Cardiac muscle cell (in vitro differentiated cells and primary cell): ENCODE measurements around the gene CYSRT1. TPM values are rescaled to one million over a fixed set of nuclear protein-coding genes. Genes with fewer than 3 reads are reported as not detected.
"Not testable (repeated sequence)": the region's sequence is repeated elsewhere in the genome, so short reads cannot be mapped to it uniquely, and the experiment has no call there.

Source experiments
- DNase-seq, 2 donors: peaks; one replicate each; pipeline versions ENCODE4 v3.0.0 to v3.0.0-alpha.2; 2010 to 2017; ENCODE audit warnings: low read depth in 1 of 2, low spot score in 1 of 2
- H3K27ac ChIP-seq: fragments of 200-600 bp; sonication (generic); 2 replicates; pipeline ENCODE4 v1.5.1; 2016
- H3K27me3 ChIP-seq: fragments of 200-600 bp; sonication (generic); 2 replicates; pipeline ENCODE4 v1.6.0; 2016; ENCODE audit warnings: control low read depth
- H3K36me3 ChIP-seq: fragments of 200-600 bp; sonication (generic); 2 replicates; pipeline ENCODE4 v1.5.1; 2016; ENCODE audit warnings: control low read depth
- H3K4me1 ChIP-seq: fragments of 200-600 bp; sonication (generic); 2 replicates; pipeline ENCODE4 v1.8.1; 2017; ENCODE audit warnings: low read depth, mild to moderate bottlenecking, mixed run types
- H3K4me3 ChIP-seq: fragments of 200-600 bp; sonication (generic); 2 replicates; pipeline ENCODE4 v1.5.1; 2016; ENCODE audit warnings: mild to moderate bottlenecking
- H3K9me3 ChIP-seq: fragments of 200-600 bp; sonication (generic); 2 replicates; pipeline ENCODE4 v1.5.1; 2017; ENCODE audit warnings: low read depth, mild to moderate bottlenecking, control low read depth
- CTCF ChIP-seq: IDR thresholded peaks from 2 replicates; pipeline ENCODE4 v1.5.1; 2012; ENCODE audit warnings: low read depth, mild to moderate bottlenecking, low read length
- polyA plus RNA-seq: library from polyadenylated mRNA; unstranded; fragments of >200 nt; fragmentation: Nextera tagmentation; extraction: Ambion mirVana; gene quantifications from 2 replicates; pipeline ENCODE4 v1.2.1, GENCODE V29; 2016
- total RNA-seq: library from RNA; depleted of rRNA; stranded (reverse); fragments of >200 nt; gene quantifications from 2 replicates; pipeline ENCODE4 v1.2.3, GENCODE V29; 2016

Gene CYSRT1
- total and polyA plus RNA-seq, 2 experiments from 2014 or later = 6.6 to 7.0 TPM

GRCh38 chr9:137256362-137256761, 31.4 kb downstream of the CYSRT1 start:
- H3K36me3 ChIP-seq = peaks cover 7% of the 10 kb centered on the region
- peak overlapping the region; percentile 98 for H3K4me3 ChIP-seq
- peaks cover 19% of the 10 kb centered on the region for H3K4me1 ChIP-seq
- H3K9me3 ChIP-seq = no peaks in the 10 kb centered on the region
- TF ChIP-seq CTCF = no peak
- no peak for DNase-seq
- no peak overlapping the region for H3K27ac ChIP-seq
- no peaks in the 10 kb centered on the region for H3K27me3 ChIP-seq

- Histone ChIP-seq H3K9me3 (no peaks in the 10 kb centered on the region), H3K27me3 (no peaks in the 10 kb centered on the region), H3K4me3 (no peak overlapping the region), H3K36me3 (peaks cover 7% of the 10 kb centered on the region), H3K4me1 (peaks cover 19% of the 10 kb centered on the region), H3K27ac (no peak overlapping the region)
- no peak for DNase-seq
- TF ChIP-seq CTCF = no peak
Observed at GRCh38 chr9:137256856-137257255, 31.9 kb downstream of the CYSRT1 start.

- H3K27ac ChIP-seq, H3K4me3 ChIP-seq, H3K27me3 ChIP-seq, H3K4me1 ChIP-seq, H3K9me3 ChIP-seq: not testable (repeated sequence)
- peaks cover 14% of the 10 kb centered on the region for H3K36me3 ChIP-seq
- peak; percentile 46 for TF ChIP-seq CTCF
- DNase-seq = peak in 1 of 2 donors; percentile 61
Observed at GRCh38 chr9:137262173-137262908, 37.4 kb downstream of the CYSRT1 start.

DNA sequence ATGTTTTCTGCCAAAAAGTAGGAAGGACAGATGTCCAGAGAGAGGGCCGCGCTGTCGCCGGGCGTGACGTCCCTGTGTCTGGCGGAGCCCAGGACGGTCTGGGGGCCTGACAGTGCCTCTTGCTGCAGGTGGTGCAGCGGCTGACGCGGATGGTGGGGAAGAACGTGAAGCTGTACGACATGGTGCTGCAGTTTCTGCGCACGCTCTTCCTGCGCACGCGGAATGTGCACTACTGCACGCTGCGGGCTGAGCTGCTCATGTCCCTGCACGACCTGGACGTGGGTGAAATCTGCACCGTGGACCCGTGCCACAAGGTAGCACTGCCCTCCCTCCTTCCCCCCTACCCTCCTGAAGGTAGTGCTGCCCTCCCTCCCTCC, 37.9 kb downstream of the CYSRT1 start:
- H3K4me3 ChIP-seq = no peak overlapping the region
- H3K27me3 ChIP-seq = no peaks in the 10 kb centered on the region
- H3K9me3 ChIP-seq = no peaks in the 10 kb centered on the region
- H3K4me1 ChIP-seq = no peaks in the 10 kb centered on the region
- no peak for DNase-seq
- TF ChIP-seq CTCF = no peak
- peaks cover 14% of the 10 kb centered on the region for H3K36me3 ChIP-seq
- no peak overlapping the region for H3K27ac ChIP-seq

DNA sequence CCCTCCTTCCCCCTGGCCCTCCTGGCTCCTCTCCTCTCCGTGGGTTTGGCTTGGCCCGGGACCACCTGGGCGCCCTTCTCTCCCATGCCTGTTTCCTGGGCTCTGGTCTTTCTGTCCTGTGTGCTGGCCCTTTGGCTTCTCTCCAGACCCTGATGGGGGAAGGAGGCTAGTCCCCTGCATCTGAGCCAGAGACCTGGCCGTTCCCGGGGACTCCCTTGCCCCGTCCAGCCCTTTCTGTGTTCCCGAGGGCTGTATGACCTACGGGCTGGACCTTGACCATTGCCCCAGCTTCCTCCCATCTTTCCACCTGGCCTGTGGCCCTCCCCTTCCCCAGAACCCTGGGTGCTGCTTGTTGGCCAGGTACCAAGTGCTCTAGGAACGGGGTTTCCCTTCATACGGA, 38.5 kb downstream of the CYSRT1 start:
- no peak for DNase-seq
- Histone ChIP-seq H3K36me3 (peaks cover 14% of the 10 kb centered on the region), H3K27ac (no peak overlapping the region)

More for the DNA sequence above, 38.5 kb downstream of the CYSRT1 start:
- TF ChIP-seq CTCF = no peak
- Histone ChIP-seq H3K9me3 (no peaks in the 10 kb centered on the region), H3K27me3 (no peaks in the 10 kb centered on the region), H3K4me3 (no peak overlapping the region), H3K4me1 (no peaks in the 10 kb centered on the region)
